Breast epithelium (tissue), 4 donors: ENCODE measurements around the gene ITPR1. TPM values are rescaled to one million over a fixed set of nuclear protein-coding genes. Genes with fewer than 3 reads are reported as not detected.

ENCODE experiments used
- DNase-seq, 2 donors: peaks; one replicate each; pipeline ENCODE4 v3.0.0-alpha.2; 2019; ENCODE audit warnings: low spot score in 2 of 2
- H3K27ac ChIP-seq, 2 donors: fragments of 200-600 bp; sonication (generic) in 1 of 2; one replicate each; pipeline ENCODE4 v1.5.1; 2016 to 2019; ENCODE audit warnings: mild to moderate bottlenecking in 1 of 2
- H3K27me3 ChIP-seq, 2 donors: fragments of 200-600 bp; sonication (generic) in 1 of 2; one replicate each; pipeline versions ENCODE4 v1.5.1 to v1.6.0; 2017 to 2019; ENCODE audit warnings: control low read depth in 1 of 2, mild to moderate bottlenecking in 1 of 2
- H3K36me3 ChIP-seq: fragments of 200-600 bp; one replicate; pipeline ENCODE4 v1.5.1; 2019
- H3K4me1 ChIP-seq, 2 donors: fragments of 200-600 bp; sonication (generic); one replicate each; pipeline ENCODE4 v1.5.1; 2016 to 2019; ENCODE audit warnings: control low read depth in 1 of 2
- H3K4me3 ChIP-seq, 3 donors: fragments of 200-600 bp; sonication (generic); 1 replicate in 2 of 3; 2 replicates in 1 of 3; pipeline ENCODE4 v1.5.1; 2016 to 2019; ENCODE audit warnings: mild to moderate bottlenecking in 3 of 3, moderate library complexity in 2 of 3
- H3K9me3 ChIP-seq, 2 donors: fragments of 200-600 bp; sonication (generic) in 1 of 2; one replicate each; pipeline ENCODE4 v1.5.1; 2016 to 2019; ENCODE audit warnings: control low read depth in 1 of 2
- CTCF ChIP-seq, 3 donors: fragments of 450-650 bp; IDR thresholded peaks; one replicate each; pipeline ENCODE4 v1.5.1; 2016 to 2017; ENCODE audit warnings: antibody characterized with exemption in 3 of 3, mild to moderate bottlenecking in 3 of 3, moderate library complexity in 3 of 3
- POLR2A ChIP-seq: fragments of 450-650 bp; IDR thresholded peaks from one replicate; pipeline ENCODE4 v1.6.1; 2016; ENCODE audit warnings: antibody characterized with exemption, mild to moderate bottlenecking, moderate library complexity
- POLR2AphosphoS5 ChIP-seq, 3 donors: sonication (generic); formaldehyde crosslinking; IDR thresholded peaks; one replicate each; pipeline ENCODE4 v1.6.1; 2017; ENCODE audit warnings: antibody characterized with exemption in 3 of 3
- intact Hi-C: fragments of 100-400 bp; cut with DNase I; formaldehyde crosslinking; loops from one replicate; pipeline ENCODE4 v1.15.1; 2023; ENCODE audit warnings: low total_unique reads
- total RNA-seq, 3 donors: library from RNA; depleted of rRNA; stranded (reverse); fragments of >200 nt; gene quantifications; one replicate each; pipeline ENCODE4 v1.1.0, GENCODE V29; 2016

The ITPR1 gene
- total RNA-seq, 3 donors from 2014 or later: 53.8 to 227 (median 174) TPM

- no peak for DNase-seq
- no peaks in the 10 kb centered on the region for H3K4me1 ChIP-seq
- H3K36me3 ChIP-seq: no peaks in the 10 kb centered on the region
- H3K27me3 ChIP-seq: no peaks in the 10 kb centered on the region
- no peak for TF ChIP-seq POLR2A
- no peak for TF ChIP-seq CTCF (IDR thresholded peaks at IDR 0.05)
- no peak for TF ChIP-seq POLR2AphosphoS5 (IDR thresholded peaks at IDR 0.05)
- no peak overlapping the region for H3K4me3 ChIP-seq
- no peaks in the 10 kb centered on the region for H3K9me3 ChIP-seq
- intact Hi-C loops: no loop called here
- H3K27ac ChIP-seq: no peak overlapping the region
Observed at GRCh38 chr3:4809922-4810321, 316.8 kb downstream of the ITPR1 start.

GRCh38 chr3:4812591-4812990 lies 319.4 kb downstream of the ITPR1 start:
- no peak for DNase-seq
- H3K27ac ChIP-seq: no peak overlapping the region
- no peaks in the 10 kb centered on the region for H3K27me3 ChIP-seq
- H3K4me1 ChIP-seq: no peaks in the 10 kb centered on the region
- H3K36me3 ChIP-seq: no peaks in the 10 kb centered on the region
- intact Hi-C loops: no loop called here
- H3K9me3 ChIP-seq: no peaks in the 10 kb centered on the region
- TF ChIP-seq POLR2AphosphoS5 (IDR thresholded peaks at IDR 0.05): no peak
- TF ChIP-seq CTCF (IDR thresholded peaks at IDR 0.05): no peak
- no peak for TF ChIP-seq POLR2A
- H3K4me3 ChIP-seq: no peak overlapping the region

GRCh38 chr3:4813909-4814304 lies 320.8 kb downstream of the ITPR1 start:
- H3K27ac ChIP-seq: peak overlapping the region in 1 of 2 donors; percentile 68
- peak overlapping the region in 1 of 3 donors; percentile 50 for H3K4me3 ChIP-seq
- no peaks in the 10 kb centered on the region for H3K9me3 ChIP-seq
- intact Hi-C loops: no loop called here
- H3K27me3 ChIP-seq: no peaks in the 10 kb centered on the region
- no peak for DNase-seq
- H3K36me3 ChIP-seq: no peaks in the 10 kb centered on the region
- H3K4me1 ChIP-seq: no peaks in the 10 kb centered on the region
- no peak for TF ChIP-seq POLR2A
- no peak for TF ChIP-seq POLR2AphosphoS5 (IDR thresholded peaks at IDR 0.05)
- TF ChIP-seq CTCF (IDR thresholded peaks at IDR 0.05): no peak

- intact Hi-C loops: no loop called here
Observed at GRCh38 chr3:4814305-4814903, 321.3 kb downstream of the ITPR1 start.

More at GRCh38 chr3:4814305-4814903, 321.3 kb downstream of the ITPR1 start:
- Histone ChIP-seq H3K9me3 (no peaks in the 10 kb centered on the region), H3K4me3 (peak overlapping the region in 1 of 3 donors; percentile 50), H3K4me1 (no peaks in the 10 kb centered on the region), H3K27ac (peak overlapping the region in 1 of 2 donors; percentile 68), H3K36me3 (no peaks in the 10 kb centered on the region), H3K27me3 (no peaks in the 10 kb centered on the region)
- TF ChIP-seq CTCF (IDR thresholded peaks at IDR 0.05) (no peak), POLR2AphosphoS5 (IDR thresholded peaks at IDR 0.05) (peak in 2 of 3 donors; percentile 54 to 55), POLR2A (no peak)
- peak in 1 of 2 donors; percentile 25 for DNase-seq
